Measurements from ENCODE around the gene IL1RAPL2.
"Not testable (repeated sequence)": the region's sequence is repeated elsewhere in the genome, so short reads cannot be mapped to it uniquely, and the experiment has no call there.

Gene IL1RAPL2

GRCh38 chrX:105063743-105064142 lies 497.7 kb downstream of the IL1RAPL2 start:
- DNase-seq (ENCODE audit: insufficient read length, low spot score) (no peak), FAIRE-seq (no peak)
- TF ChIP-seq POLR2A (IDR thresholded peaks at IDR 0.05; ENCODE audit: low read depth, low read length) = no peak

GRCh38 chrX:105098201-105098600 lies 532.2 kb downstream of the IL1RAPL2 start:
- FAIRE-seq (no peak), DNase-seq (ENCODE audit: insufficient read length, low spot score) (no peak)
- no peak for TF ChIP-seq POLR2A (IDR thresholded peaks at IDR 0.05; ENCODE audit: low read depth, low read length)

- FAIRE-seq = no peak
- no peak for DNase-seq (ENCODE audit: insufficient read length, low spot score)
- TF ChIP-seq POLR2A (IDR thresholded peaks at IDR 0.05; ENCODE audit: low read depth, low read length) = no peak
These were observed 532.8 kb downstream of the IL1RAPL2 start for GRCh38 chrX:105098812-105099211.

GRCh38 chrX:105101378-105101777 lies 535.4 kb downstream of the IL1RAPL2 start:
- TF ChIP-seq POLR2A (IDR thresholded peaks at IDR 0.05; ENCODE audit: low read depth, low read length) = no peak
- FAIRE-seq = no peak
- DNase-seq (ENCODE audit: insufficient read length, low spot score) = no peak

GRCh38 chrX:105109936-105110335 lies 543.9 kb downstream of the IL1RAPL2 start:
- DNase-seq (ENCODE audit: insufficient read length, low spot score) = no peak

GRCh38 chrX:105114554-105115130 lies 548.6 kb downstream of the IL1RAPL2 start:
- FAIRE-seq (no peak), DNase-seq (ENCODE audit: insufficient read length, low spot score) (no peak)
- no peak for TF ChIP-seq POLR2A (IDR thresholded peaks at IDR 0.05; ENCODE audit: low read depth, low read length)

More at GRCh38 chrX:105109936-105110335, 543.9 kb downstream of the IL1RAPL2 start:
- TF ChIP-seq POLR2A (IDR thresholded peaks at IDR 0.05; ENCODE audit: low read depth, low read length) = no peak
- FAIRE-seq = no peak

GRCh38 chrX:105115596-105116320 lies 549.8 kb downstream of the IL1RAPL2 start:
- not testable (repeated sequence) for FAIRE-seq; DNase-seq (ENCODE audit: insufficient read length, low spot score)

- TF ChIP-seq POLR2A (IDR thresholded peaks at IDR 0.05; ENCODE audit: low read depth, low read length) = no peak
- FAIRE-seq = no peak
These were observed 550.5 kb downstream of the IL1RAPL2 start for GRCh38 chrX:105116486-105116885.

GRCh38 chrX:105117621-105118020 lies 551.6 kb downstream of the IL1RAPL2 start:
- no peak for TF ChIP-seq POLR2A (IDR thresholded peaks at IDR 0.05; ENCODE audit: low read depth, low read length)
- FAIRE-seq = no peak
- no peak for DNase-seq (ENCODE audit: insufficient read length, low spot score)

More at GRCh38 chrX:105116486-105116885, 550.5 kb downstream of the IL1RAPL2 start:
- no peak for DNase-seq (ENCODE audit: insufficient read length, low spot score)

GRCh38 chrX:105120463-105120862 lies 554.5 kb downstream of the IL1RAPL2 start:
- TF ChIP-seq POLR2A (IDR thresholded peaks at IDR 0.05; ENCODE audit: low read depth, low read length) = no peak
- FAIRE-seq (no peak), DNase-seq (ENCODE audit: insufficient read length, low spot score) (no peak)

- no peak for FAIRE-seq
- no peak for DNase-seq (ENCODE audit: insufficient read length, low spot score)
- no peak for TF ChIP-seq POLR2A (IDR thresholded peaks at IDR 0.05; ENCODE audit: low read depth, low read length)
These were observed 555.2 kb downstream of the IL1RAPL2 start for GRCh38 chrX:105121186-105121585.

- FAIRE-seq (no peak), DNase-seq (ENCODE audit: insufficient read length, low spot score) (no peak)
- TF ChIP-seq POLR2A (IDR thresholded peaks at IDR 0.05; ENCODE audit: low read depth, low read length) = no peak
These were observed 560.2 kb downstream of the IL1RAPL2 start for GRCh38 chrX:105126201-105126600.

GRCh38 chrX:105134273-105134672 lies 568.3 kb downstream of the IL1RAPL2 start:
- TF ChIP-seq POLR2A (IDR thresholded peaks at IDR 0.05; ENCODE audit: low read depth, low read length) = no peak
- DNase-seq (ENCODE audit: insufficient read length, low spot score) (no peak), FAIRE-seq (no peak)

- FAIRE-seq = no peak
- no peak for DNase-seq (ENCODE audit: insufficient read length, low spot score)
- no peak for TF ChIP-seq POLR2A (IDR thresholded peaks at IDR 0.05; ENCODE audit: low read depth, low read length)
These were observed 570.8 kb downstream of the IL1RAPL2 start for GRCh38 chrX:105136786-105137185.

- no peak for TF ChIP-seq POLR2A (IDR thresholded peaks at IDR 0.05; ENCODE audit: low read depth, low read length)
- FAIRE-seq (no peak), DNase-seq (ENCODE audit: insufficient read length, low spot score) (no peak)
These were observed 584.0 kb downstream of the IL1RAPL2 start for GRCh38 chrX:105150036-105150435.
